HEK293T (cell line): ENCODE measurements around the gene DCP1A.

Experiments used
- CTCF ChIA-PET: fragments of 350-600 bp; formaldehyde crosslinking; extraction: SDS; loops from one replicate; lab custom pipeline; 2021; ENCODE audit warnings: antibody characterized with exemption, inconsistent platforms; lab: Yijun Ruan, JAX
- POLR2A ChIA-PET: fragments of 350-600 bp; formaldehyde crosslinking; extraction: SDS; loops from one replicate; lab custom pipeline; 2020; ENCODE audit warnings: antibody characterized with exemption, inconsistent platforms; lab: Yijun Ruan, JAX
- DNase-seq: peaks from one replicate; pipeline ENCODE4 v3.0.0; 2012; ENCODE audit warnings: mixed read lengths; ENCODE audit errors: extremely low spot score
- ARNT ChIP-seq: fragments of 450-650 bp; IDR thresholded peaks from 2 replicates; pipeline ENCODE4 v1.6.1; 2017; ENCODE audit warnings: mild to moderate bottlenecking
- BHLHE40 ChIP-seq: fragments of 450-650 bp; IDR thresholded peaks from 2 replicates; pipeline ENCODE4 v1.6.1; 2016; ENCODE audit warnings: mild to moderate bottlenecking, moderate library complexity, borderline replicate concordance
- CTBP1 ChIP-seq: fragments of 450-650 bp; IDR thresholded peaks from 2 replicates; pipeline ENCODE4 v1.6.1; 2016; ENCODE audit warnings: borderline replicate concordance
- ELF4 ChIP-seq: fragments of 450-650 bp; IDR thresholded peaks from 2 replicates; pipeline ENCODE4 v1.6.1; 2017; ENCODE audit warnings: antibody characterized with exemption
- FOXA1 ChIP-seq: fragments of 450-650 bp; IDR thresholded peaks from 2 replicates; pipeline ENCODE4 v1.6.1; 2016; ENCODE audit warnings: mild to moderate bottlenecking
- FOXK2 ChIP-seq: fragments of 450-650 bp; IDR thresholded peaks from 2 replicates; pipeline ENCODE4 v1.6.1; 2016; ENCODE audit warnings: mild to moderate bottlenecking
- FOXM1 ChIP-seq: fragments of 450-650 bp; IDR thresholded peaks from 2 replicates; pipeline ENCODE4 v1.6.1; 2017; ENCODE audit warnings: mild to moderate bottlenecking, borderline replicate concordance
- HDGF ChIP-seq: fragments of 450-650 bp; IDR thresholded peaks from 2 replicates; pipeline ENCODE4 v1.6.1; 2017; ENCODE audit warnings: antibody characterized with exemption, borderline replicate concordance
- L3MBTL2 ChIP-seq: fragments of 450-650 bp; conservative IDR thresholded peaks from 2 replicates; pipeline ENCODE4 v1.6.1; 2016; ENCODE audit warnings: mild to moderate bottlenecking
- LEF1 ChIP-seq: fragments of 450-650 bp; IDR thresholded peaks from 2 replicates; pipeline ENCODE4 v1.6.1; 2017; ENCODE audit warnings: mild to moderate bottlenecking, borderline replicate concordance
- NFRKB ChIP-seq: fragments of 450-650 bp; IDR thresholded peaks from 2 replicates; pipeline ENCODE4 v1.6.1; 2016; ENCODE audit warnings: mild to moderate bottlenecking, moderate library complexity
- PKNOX1 ChIP-seq: fragments of 450-650 bp; IDR thresholded peaks from 2 replicates; pipeline ENCODE4 v1.6.1; 2016
- SUZ12 ChIP-seq: fragments of 450-650 bp; IDR thresholded peaks from 2 replicates; pipeline ENCODE4 v1.6.1; 2016; ENCODE audit warnings: mild to moderate bottlenecking
- TARDBP ChIP-seq: fragments of 450-650 bp; IDR thresholded peaks from 2 replicates; pipeline ENCODE4 v1.6.1; 2016
- ZNF384 ChIP-seq: fragments of 450-650 bp; IDR thresholded peaks from 2 replicates; pipeline ENCODE4 v1.6.1; 2016

The DCP1A gene

GRCh38 chr3:53252096-53252946, 95.0 kb downstream of the DCP1A start:
- POLR2A ChIA-PET = no interaction called here
- CTCF ChIA-PET = interaction anchor here (0.6 kb wide), 1 partner anchor 19 kb away, joined by 6 read pairs; no protein-coding TSS in a partner anchor
- TF ChIP-seq NFRKB (no peak), SUZ12 (no peak), L3MBTL2 (no peak), PKNOX1 (no peak), CTBP1 (no peak), FOXA1 (no peak), ELF4 (no peak), TARDBP (no peak), ARNT (no peak), BHLHE40 (no peak)
- no peak for DNase-seq

- ChIA-PET CTCF (no interaction called here), POLR2A (no interaction called here)
- no peak for DNase-seq
- TF ChIP-seq FOXK2 (no peak), ZNF384 (no peak), L3MBTL2 (no peak), CTBP1 (no peak), TARDBP (no peak), ELF4 (no peak), FOXM1 (no peak), FOXA1 (no peak), BHLHE40 (no peak), LEF1 (no peak), SUZ12 (no peak), NFRKB (no peak), PKNOX1 (no peak), ARNT (no peak)
These were observed 96.3 kb downstream of the DCP1A start for GRCh38 chr3:53250881-53251605.

- CTCF ChIA-PET = no interaction called here
- TF ChIP-seq SUZ12 (no peak), PKNOX1 (no peak)
- POLR2A ChIA-PET = no interaction called here
- DNase-seq = no peak
These were observed 96.9 kb downstream of the DCP1A start for GRCh38 chr3:53250453-53250852.

GRCh38 chr3:53248161-53248560, 99.2 kb downstream of the DCP1A start:
- TF ChIP-seq BHLHE40 (no peak), L3MBTL2 (no peak), FOXK2 (no peak), ZNF384 (no peak), CTBP1 (no peak)
- POLR2A ChIA-PET = no interaction called here
- no peak for DNase-seq
- CTCF ChIA-PET = no interaction called here

- no peak for TF ChIP-seq L3MBTL2
- no peak for TF ChIP-seq SUZ12
- no peak for TF ChIP-seq HDGF
- no peak for TF ChIP-seq LEF1
- no peak for TF ChIP-seq CTBP1
- no peak for TF ChIP-seq BHLHE40
- TF ChIP-seq ARNT = no peak
- ChIA-PET CTCF (interaction anchor here (0.6 kb wide), 1 partner anchor 908 kb away, joined by 3 read pairs; no protein-coding TSS in a partner anchor), POLR2A (no interaction called here)
These were observed 99.7 kb downstream of the DCP1A start for GRCh38 chr3:53247619-53248018.

GRCh38 chr3:53244271-53244670, 103.1 kb downstream of the DCP1A start:
- TF ChIP-seq ARNT (no peak), LEF1 (no peak), NFRKB (no peak), SUZ12 (no peak), FOXK2 (no peak), TARDBP (no peak), ELF4 (no peak)
- CTCF ChIA-PET = interaction anchor here (0.9 kb wide), 1 partner anchor 21 kb away, joined by 3 read pairs; no protein-coding TSS in a partner anchor
- DNase-seq = no peak
- POLR2A ChIA-PET = interaction anchor here (0.9 kb wide), 1 partner anchor 10 kb away, joined by 3 read pairs; no protein-coding TSS in a partner anchor

More at GRCh38 chr3:53247619-53248018, 99.7 kb downstream of the DCP1A start:
- no peak for DNase-seq
